Measurements from ENCODE around the gene GRM7.
A peak's percentile ranks its signal among the peaks of the same experiment; 100 is the strongest.
"Not testable (repeated sequence)": the region's sequence is repeated elsewhere in the genome, so short reads cannot be mapped to it uniquely, and the experiment has no call there.

GRM7 gene

GRCh38 chr3:6912240-6912639 is 51.3 kb downstream of the GRM7 start:
- no peak overlapping the region for H3K4me3 ChIP-seq (ENCODE audit: low read depth, low read length)
- DNase-seq (ENCODE audit: low read depth) = no peak
- no peak for TF ChIP-seq CTCF (conservative IDR thresholded peaks at IDR 0.05; ENCODE audit: low read depth, low read length)

GRCh38 chr3:6915898-6916297 is 55.0 kb downstream of the GRM7 start:
- DNase-seq (ENCODE audit: low read depth) = no peak
- no peak overlapping the region for H3K4me3 ChIP-seq (ENCODE audit: low read depth, low read length)
- TF ChIP-seq CTCF (conservative IDR thresholded peaks at IDR 0.05; ENCODE audit: low read depth, low read length) = no peak

GRCh38 chr3:6921066-6921465 is 60.2 kb downstream of the GRM7 start:
- no peak for TF ChIP-seq CTCF (conservative IDR thresholded peaks at IDR 0.05; ENCODE audit: low read depth, low read length)
- no peak overlapping the region for H3K4me3 ChIP-seq (ENCODE audit: low read depth, low read length)
- peak; percentile 1 for DNase-seq (ENCODE audit: low read depth)

- no peak for DNase-seq (ENCODE audit: low read depth)
- no peak for TF ChIP-seq CTCF (conservative IDR thresholded peaks at IDR 0.05; ENCODE audit: low read depth, low read length)
- H3K4me3 ChIP-seq (ENCODE audit: low read depth, low read length) = no peak overlapping the region
Measured at GRCh38 chr3:6921876-6922275, 61.0 kb downstream of the GRM7 start.

GRCh38 chr3:6928064-6928463 is 67.1 kb downstream of the GRM7 start:
- no peak overlapping the region for H3K4me3 ChIP-seq (ENCODE audit: low read depth, low read length)
- no peak for TF ChIP-seq CTCF (conservative IDR thresholded peaks at IDR 0.05; ENCODE audit: low read depth, low read length)
- no peak for DNase-seq (ENCODE audit: low read depth)

GRCh38 chr3:6929918-6930317 is 69.0 kb downstream of the GRM7 start:
- H3K4me3 ChIP-seq (ENCODE audit: low read depth, low read length) = no peak overlapping the region
- TF ChIP-seq CTCF (conservative IDR thresholded peaks at IDR 0.05; ENCODE audit: low read depth, low read length) = no peak

GRCh38 chr3:6935418-6935817 is 74.5 kb downstream of the GRM7 start:
- TF ChIP-seq CTCF (conservative IDR thresholded peaks at IDR 0.05; ENCODE audit: low read depth, low read length) = peak; percentile 35
- H3K4me3 ChIP-seq (ENCODE audit: low read depth, low read length) = not testable (repeated sequence)
- peak; percentile 21 for DNase-seq (ENCODE audit: low read depth)

More at GRCh38 chr3:6929918-6930317, 69.0 kb downstream of the GRM7 start:
- no peak for DNase-seq (ENCODE audit: low read depth)

Measured in choroid plexus epithelial cell (primary cell).